ENCODE data around the gene DEF6.

DNA sequence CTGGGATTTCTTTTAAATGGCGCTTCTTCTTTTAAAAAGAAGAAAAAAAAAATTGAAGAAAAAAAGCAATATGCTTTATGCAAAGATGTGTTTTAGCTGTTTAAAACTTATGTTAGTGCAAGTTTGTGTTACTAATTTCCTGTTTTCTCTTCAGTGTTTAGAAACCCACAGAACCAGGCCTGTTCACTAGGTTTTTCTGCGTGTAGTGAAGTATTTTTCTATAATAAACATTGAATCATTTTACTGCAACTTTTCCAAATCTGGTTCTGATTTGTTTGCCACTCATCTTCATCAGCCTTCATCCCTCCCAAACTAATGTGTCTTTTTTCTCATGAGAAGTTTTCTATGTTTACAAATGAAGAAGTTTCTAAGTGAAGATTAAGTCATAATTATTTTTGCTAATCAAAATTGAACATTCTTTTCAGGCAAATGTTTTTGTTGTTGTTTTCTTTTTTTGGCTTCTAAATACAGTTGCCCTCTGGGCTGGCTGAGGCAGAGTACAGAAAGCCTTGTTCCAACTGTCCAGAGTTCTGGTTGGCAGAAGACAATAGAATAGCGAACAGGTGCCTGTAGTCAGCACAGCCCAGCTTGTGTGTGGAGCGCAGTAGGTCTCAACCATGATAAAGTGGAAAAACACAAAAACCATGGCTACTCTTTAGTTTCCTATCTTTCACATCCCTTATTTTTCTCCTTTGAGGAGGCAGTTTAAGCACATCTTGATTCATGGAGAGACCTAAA lies 23.6 kb upstream of the DEF6 start:
- no peak for TF ChIP-seq GABPA (IDR thresholded peaks at IDR 0.05; ENCODE audit: low read depth)
- TF ChIP-seq, protein P1, sequence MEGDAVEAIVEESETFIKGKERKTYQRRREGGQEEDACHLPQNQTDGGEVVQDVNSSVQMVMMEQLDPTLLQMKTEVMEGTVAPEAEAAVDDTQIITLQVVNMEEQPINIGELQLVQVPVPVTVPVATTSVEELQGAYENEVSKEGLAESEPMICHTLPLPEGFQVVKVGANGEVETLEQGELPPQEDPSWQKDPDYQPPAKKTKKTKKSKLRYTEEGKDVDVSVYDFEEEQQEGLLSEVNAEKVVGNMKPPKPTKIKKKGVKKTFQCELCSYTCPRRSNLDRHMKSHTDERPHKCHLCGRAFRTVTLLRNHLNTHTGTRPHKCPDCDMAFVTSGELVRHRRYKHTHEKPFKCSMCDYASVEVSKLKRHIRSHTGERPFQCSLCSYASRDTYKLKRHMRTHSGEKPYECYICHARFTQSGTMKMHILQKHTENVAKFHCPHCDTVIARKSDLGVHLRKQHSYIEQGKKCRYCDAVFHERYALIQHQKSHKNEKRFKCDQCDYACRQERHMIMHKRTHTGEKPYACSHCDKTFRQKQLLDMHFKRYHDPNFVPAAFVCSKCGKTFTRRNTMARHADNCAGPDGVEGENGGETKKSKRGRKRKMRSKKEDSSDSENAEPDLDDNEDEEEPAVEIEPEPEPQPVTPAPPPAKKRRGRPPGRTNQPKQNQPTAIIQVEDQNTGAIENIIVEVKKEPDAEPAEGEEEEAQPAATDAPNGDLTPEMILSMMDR (IDR thresholded peaks at IDR 0.05) = no peak
- TF ChIP-seq, protein P2, sequence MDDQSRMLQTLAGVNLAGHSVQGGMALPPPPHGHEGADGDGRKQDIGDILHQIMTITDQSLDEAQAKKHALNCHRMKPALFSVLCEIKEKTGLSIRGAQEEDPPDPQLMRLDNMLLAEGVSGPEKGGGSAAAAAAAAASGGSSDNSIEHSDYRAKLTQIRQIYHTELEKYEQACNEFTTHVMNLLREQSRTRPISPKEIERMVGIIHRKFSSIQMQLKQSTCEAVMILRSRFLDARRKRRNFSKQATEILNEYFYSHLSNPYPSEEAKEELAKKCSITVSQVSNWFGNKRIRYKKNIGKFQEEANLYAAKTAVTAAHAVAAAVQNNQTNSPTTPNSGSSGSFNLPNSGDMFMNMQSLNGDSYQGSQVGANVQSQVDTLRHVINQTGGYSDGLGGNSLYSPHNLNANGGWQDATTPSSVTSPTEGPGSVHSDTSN (IDR thresholded peaks at IDR 0.05) = no peak
- TF ChIP-seq CHD2 (IDR thresholded peaks at IDR 0.05; ENCODE audit: low read length, partially characterized antibody) = no peak
- TF ChIP-seq NRF1 (IDR thresholded peaks at IDR 0.05; ENCODE audit: low read depth, low read length) = no peak
- TF ChIP-seq FOXJ3 (CRISPR knock-in tag; IDR thresholded peaks at IDR 0.05) = no peak
